RCC 7860 (cell line): ENCODE measurements around the gene PLA2G2A.
"Not testable (repeated sequence)": the region's sequence is repeated elsewhere in the genome, so short reads cannot be mapped to it uniquely, and the experiment has no call there.

Experiments used
- DNase-seq: peaks from one replicate; pipeline ENCODE4 v3.0.0-alpha.2; 2015; ENCODE audit warnings: low spot score
- FAIRE-seq: peaks from 2 replicates; lab custom pipeline; 2012; peaks lifted over from hg19 to GRCh38; lab: Jason Lieb, UNC

PLA2G2A gene

DNA sequence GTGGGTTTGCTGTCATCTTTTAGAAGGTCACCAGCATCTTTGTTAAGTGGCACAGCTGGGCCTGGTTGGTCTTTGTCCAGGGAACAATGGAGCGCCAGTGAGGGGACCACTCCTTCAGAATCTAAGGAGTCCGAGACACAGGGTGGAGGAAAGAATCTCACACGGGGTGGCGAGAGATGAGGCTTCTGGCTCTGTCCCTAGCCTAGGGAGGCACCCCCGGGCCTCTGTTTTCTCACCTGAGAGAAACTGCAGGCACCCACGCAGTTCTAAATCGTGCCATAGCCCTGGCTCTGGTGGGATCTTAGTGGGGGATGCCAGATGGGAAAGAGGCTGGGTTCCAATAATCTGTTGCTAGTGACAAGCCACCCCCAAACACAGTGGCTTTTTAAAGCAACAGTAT is 45.1 kb downstream of the PLA2G2A start:
- DNase-seq (no peak), FAIRE-seq (no peak)

DNA sequence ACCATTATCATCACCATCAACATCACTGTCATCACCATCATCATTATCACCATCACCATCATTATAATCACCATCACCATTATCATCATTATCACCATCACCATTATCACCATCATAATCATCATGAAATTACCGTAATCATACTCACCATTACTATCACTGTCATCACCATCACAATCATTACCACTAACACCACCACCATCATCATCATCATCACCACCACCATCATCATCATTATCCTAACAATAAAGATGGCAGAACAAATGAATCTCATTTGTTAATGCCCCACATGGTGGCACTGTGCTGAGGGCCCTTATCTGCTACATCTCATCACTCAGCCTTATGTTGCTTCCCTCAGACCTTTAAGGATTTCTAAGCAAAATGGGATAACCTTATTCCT is 46.6 kb downstream of the PLA2G2A start:
- DNase-seq, result no peak

DNA sequence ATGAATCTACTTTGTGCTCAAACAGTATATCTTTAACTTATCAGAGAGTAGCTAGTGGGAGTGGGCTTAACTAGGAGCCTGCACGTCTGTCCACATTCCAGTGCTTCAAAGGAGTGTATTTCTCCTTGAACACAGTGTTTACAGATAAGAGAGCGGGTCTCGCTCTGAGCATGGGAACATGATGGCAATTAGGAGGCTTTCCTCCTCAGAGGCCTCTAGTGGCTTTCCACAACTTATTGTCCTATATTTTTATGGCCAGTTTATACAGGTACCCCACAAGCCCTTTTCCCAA is 52.3 kb downstream of the PLA2G2A start:
- FAIRE-seq, DNase-seq: not testable (repeated sequence)

More for the DNA sequence above, 46.6 kb downstream of the PLA2G2A start:
- no peak for FAIRE-seq

DNA sequence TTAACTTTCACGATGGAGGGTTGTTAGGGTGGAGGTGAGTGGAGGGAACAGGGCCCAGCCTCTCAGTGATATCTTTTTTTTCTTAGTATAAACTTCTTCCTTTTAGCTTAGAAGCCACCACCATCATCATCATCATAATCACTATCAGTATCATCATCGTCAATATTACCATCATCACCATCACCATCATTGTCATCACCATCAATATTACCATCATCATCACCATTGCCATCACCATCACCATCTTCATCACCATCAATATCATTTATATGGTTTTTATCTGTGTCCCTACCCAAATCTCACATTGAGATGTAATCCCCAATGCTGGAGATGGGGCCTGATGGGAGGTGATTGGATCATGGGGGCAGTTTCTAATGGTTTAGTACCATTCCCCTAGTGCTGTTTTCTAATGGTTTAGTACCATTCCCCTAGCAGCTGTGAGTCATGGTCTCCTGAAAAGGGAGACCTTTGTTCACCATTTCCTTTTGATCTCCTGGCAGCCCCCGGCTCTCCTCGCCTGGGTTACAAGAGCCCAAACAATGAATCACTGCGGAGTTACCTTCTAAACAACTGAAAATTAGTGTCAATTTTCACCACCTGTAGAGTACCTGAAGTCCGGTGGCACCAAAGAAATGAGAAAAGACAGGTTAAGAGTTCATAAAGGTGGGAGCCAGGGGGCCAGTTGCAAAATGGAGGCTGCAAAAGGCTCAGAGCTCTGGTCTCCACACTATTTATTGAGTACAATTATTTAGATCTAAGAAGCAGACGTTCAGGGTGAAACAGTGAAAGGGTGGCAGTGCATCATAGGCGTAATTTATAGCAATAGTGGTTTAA is 52.9 kb downstream of the PLA2G2A start:
- DNase-seq, result no peak
- no peak for FAIRE-seq
